Amniotic stem cell (primary cell): Measurements from ENCODE around the gene FBRSL1.

Experiments used
- DNase-seq: peaks from one replicate; lab custom pipeline; 2025; lab: John Stamatoyannopoulos, UW

FBRSL1 gene

GRCh38 chr12:132511516-132512196 lies 21.7 kb downstream of the FBRSL1 start:
- DNase-seq: no peak

- DNase-seq: no peak
These were observed 22.5 kb downstream of the FBRSL1 start for GRCh38 chr12:132512197-132513069.

DNA sequence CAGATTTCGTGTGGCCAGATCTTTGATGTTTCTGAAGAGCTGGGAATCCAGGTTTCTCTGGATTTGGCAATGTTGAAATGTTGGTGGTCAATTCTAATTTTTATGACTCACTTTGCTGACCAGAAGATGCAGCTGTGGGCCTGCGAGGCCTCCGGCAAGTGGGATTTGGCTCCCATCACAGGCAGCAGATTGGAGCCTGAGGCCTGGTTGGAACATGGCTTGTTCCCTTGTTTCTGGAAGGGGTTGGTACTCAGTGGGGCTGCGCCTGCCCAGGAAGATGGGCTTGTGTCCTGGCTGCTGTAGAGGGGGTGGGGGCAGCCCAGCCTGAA lies 23.1 kb downstream of the FBRSL1 start:
- DNase-seq: no peak

DNA sequence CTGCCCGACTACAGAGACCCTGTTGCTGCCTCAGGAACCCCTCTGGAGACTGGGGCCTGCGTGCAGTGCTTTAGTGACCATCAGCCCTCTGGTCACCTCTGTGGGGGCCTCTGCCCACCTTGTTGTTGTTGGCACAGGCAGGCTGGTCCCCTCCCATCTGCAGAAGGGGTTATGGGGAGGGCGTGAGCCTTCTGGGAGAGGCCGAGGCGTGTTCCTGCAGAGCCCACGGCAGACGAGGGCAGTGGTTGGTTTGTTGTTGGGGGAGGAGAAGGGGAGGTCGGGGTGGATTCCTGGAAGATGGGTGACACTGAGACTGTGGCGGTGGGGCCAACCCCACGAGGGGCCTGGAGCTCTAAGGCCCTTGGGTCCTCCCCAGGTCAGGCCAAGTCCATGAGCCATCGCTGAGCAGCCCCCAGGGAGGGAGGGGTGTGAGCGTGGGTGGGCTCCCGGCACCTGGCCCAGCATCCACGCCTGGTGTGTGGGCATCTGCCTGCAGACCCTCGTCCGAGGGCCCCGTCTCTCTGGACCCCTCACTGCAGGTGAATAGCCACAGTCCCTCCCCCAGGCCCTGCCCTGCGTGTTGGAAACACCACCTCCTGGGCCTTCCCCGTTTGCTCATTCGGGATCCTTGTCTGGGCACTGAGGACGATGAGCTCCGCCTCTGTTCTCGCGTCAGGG lies 23.6 kb downstream of the FBRSL1 start:
- DNase-seq: no peak

DNA sequence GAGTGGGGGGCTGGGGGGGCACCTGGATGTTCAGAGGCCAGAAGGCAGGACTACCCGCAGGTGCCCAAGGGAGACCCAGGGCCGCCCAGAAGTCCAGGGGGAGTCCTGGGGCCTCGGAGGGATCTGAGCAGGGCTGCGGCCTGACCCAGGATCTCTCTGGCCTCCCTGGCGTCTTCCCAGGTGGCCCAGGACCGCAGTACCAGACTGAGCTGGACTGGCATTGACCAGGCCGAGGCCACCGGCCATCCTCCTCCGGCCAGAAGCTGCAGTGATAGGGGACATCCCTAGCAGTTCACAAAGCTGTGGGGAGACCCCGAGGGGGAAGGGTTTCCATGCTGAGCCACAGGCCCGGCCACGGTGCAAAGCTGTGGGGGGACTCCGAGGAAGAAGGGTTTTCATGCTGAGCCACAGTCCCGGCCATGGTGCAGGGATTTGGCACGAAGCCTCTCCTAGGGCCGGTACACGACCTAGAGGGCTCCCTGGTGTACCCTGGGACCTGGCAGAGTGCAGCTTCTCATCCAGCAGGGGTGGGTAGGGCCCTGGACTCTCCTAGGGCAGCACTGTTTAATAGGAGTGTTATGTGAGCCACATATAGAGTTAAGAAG lies 24.4 kb downstream of the FBRSL1 start:
- no peak for DNase-seq

- DNase-seq: no peak
These were observed 24.9 kb downstream of the FBRSL1 start for GRCh38 chr12:132514838-132515237.

DNA sequence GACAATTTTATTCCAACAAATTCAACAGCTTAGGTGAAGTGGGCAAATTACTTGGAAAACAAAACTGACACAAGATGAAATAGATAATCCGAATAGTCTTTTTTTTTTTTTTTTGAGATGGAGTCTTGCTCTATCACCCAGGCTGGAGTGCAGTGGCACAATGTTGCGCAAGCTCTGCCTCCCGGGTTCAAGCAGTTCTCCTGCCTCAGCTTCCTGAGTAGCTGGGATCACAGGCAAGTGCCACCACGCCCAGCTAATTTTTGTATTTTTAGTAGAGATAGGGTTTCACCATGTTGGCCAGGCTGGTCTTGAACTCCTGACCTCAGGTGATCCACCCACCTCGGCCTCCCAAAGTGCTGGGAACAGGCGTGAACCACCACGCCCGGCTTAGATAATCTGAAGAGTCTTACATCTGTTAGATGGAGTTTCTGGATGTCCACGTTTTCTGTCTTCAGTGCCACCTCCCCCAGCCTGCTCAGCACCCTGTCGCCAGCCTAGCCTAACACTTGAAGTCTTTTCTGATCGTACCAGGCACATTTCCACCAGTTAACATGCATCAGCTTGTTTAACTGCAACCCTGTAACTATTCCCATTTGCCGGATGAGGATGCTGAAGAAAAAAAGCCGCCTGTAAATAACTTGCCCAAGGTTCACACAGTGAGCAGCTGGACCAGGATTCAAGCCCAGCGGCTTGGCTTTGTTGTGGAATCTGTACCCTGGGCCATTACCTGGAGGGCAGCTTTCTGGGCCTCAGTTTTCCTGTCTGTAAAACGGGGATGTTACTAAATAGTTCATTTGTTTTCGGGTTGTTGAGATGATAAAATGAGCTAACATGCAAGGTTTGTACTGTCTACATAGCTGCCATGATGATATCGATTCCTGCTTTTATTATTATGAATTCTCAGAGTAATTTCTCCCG lies 26.4 kb downstream of the FBRSL1 start:
- DNase-seq: no peak

DNA sequence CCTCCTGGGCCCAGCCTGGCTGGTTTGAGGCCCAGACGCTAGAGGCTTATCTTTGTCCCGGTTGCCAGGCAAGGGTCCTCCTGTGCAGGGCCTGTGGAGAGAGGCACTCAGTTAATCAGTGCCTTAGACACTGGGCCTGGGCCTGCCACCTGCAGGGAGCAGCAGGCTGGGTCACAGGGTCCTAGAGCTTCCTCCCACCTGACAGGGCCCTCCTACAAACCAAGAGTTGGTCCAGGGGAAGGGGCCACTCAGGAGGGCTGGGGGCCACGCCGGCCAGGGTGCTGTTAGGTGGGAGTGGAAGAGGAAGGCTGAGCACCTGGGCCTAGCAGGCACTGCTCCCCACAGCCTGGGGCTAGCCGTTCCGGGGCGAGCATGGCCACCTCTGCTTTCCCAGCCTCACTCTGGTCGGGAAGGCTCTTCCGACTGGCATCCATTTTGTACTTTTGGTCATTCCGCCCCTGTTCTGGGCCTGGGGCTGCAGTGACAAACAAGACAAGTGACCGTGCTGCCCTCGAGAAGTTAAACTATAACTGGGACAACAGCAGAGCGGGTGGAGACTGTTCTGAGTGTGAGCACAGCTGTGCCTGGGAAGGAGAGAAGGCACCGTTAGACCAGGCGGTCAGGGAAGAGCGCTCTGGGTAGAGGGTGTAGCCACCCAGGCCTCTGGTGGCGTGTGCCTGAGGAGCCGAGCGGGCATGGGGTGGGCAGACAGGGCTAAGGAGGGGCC lies 27.2 kb downstream of the FBRSL1 start:
- no peak for DNase-seq

- no peak for DNase-seq
These were observed 27.8 kb downstream of the FBRSL1 start for GRCh38 chr12:132517740-132518100.

- no peak for DNase-seq
These were observed 28.5 kb downstream of the FBRSL1 start for GRCh38 chr12:132518354-132518992.

DNA sequence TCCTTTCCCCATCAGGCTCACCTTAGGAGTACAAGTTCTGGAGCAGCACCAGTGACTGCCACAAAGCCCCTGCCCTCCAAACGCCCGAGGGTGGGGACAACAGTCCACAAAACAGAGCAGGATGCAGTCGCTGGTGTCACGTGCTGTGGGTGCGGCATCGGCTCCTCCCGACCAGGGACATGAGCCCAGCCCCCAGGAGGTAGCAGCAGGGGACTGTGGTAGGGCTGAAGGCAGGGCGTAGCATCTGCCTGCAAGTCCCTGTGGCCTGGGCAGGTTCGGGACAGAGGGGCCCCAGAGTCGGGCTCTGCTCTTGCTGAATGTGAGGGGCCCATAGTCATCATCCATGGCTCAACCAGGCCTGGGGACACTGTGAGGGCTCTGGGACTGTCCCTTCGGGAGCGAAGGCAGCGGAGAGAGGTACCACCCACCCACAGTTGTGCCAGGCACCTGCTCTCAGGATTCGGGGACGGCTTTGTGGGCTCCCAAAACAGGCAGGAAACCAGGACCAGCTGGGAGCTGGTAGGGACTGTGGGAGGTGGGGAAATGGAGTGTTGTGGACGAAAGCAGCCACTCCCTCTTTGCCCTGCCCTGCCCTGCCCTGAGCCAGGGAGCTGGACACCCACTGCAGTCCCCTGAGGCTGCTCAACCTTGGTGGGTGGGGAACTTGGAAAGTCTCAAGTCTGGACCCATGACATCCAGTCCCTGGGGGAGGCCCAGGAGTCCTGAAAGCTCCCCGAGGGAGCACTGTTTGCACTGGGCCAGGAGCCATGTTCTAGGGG lies 30.7 kb downstream of the FBRSL1 start:
- DNase-seq: no peak

DNA sequence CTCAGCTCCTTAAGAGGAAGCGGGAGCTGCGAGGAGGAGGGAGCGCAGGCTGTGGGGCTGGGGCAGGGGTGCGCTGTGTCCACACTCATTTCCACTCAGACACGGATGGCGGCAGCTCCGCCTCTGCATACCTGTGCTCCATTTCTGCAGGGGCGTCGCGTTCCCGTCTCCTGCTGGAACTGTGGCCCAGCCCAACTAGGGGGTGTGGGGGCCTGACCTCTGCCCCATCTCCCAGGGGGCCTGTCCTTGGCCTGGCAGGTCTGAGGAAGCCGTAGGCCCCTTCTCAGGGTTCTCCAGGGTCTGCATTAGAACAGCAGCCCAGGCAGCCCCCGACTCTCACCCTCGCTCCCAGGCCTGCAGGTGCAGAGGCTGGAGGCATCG lies 31.2 kb downstream of the FBRSL1 start:
- DNase-seq: no peak

- no peak for DNase-seq
These were observed 31.9 kb downstream of the FBRSL1 start for GRCh38 chr12:132521712-132522292.

DNA sequence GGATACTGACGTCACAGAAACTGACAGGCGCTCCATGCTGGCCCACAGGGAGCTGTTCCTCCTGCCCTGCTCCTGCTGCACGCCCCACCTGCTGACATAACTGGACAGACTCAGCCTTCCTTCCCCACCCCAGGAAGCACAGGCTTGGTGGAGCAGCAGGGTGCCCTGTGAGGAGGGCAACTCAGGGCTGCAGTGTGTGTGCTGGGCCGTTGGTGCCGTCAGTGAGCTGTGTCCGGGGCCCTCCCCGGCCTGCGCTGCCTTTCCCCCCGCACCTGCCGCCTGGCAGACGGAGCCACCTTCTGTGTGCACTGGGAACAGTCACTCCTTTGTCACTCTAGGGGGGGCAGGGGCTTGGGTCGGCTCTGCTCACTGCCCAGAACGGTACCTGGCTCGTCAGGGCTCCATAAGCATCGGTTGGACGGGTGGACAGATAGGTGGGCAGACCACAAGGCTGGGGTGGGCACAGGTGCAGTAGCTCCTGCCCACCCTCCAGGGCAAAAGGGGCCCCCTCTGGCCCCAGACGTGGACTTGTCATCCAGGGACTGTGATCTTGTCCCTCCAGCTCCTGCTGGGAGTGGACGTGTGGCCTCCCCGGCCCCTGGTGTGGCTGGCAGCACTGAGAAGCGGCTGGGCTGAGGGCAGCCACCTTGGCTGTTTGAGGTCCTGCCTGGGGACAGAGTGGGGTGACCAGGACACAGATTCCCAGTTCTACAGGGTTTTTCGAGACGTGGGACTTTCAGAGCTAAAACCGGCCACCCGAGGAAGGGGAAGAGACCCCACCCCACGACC lies 32.8 kb downstream of the FBRSL1 start:
- no peak for DNase-seq

- peak; percentile 12 for DNase-seq
These were observed 33.8 kb downstream of the FBRSL1 start for GRCh38 chr12:132523576-132524331.

- DNase-seq: no peak
These were observed 34.5 kb downstream of the FBRSL1 start for GRCh38 chr12:132524405-132524804.

DNA sequence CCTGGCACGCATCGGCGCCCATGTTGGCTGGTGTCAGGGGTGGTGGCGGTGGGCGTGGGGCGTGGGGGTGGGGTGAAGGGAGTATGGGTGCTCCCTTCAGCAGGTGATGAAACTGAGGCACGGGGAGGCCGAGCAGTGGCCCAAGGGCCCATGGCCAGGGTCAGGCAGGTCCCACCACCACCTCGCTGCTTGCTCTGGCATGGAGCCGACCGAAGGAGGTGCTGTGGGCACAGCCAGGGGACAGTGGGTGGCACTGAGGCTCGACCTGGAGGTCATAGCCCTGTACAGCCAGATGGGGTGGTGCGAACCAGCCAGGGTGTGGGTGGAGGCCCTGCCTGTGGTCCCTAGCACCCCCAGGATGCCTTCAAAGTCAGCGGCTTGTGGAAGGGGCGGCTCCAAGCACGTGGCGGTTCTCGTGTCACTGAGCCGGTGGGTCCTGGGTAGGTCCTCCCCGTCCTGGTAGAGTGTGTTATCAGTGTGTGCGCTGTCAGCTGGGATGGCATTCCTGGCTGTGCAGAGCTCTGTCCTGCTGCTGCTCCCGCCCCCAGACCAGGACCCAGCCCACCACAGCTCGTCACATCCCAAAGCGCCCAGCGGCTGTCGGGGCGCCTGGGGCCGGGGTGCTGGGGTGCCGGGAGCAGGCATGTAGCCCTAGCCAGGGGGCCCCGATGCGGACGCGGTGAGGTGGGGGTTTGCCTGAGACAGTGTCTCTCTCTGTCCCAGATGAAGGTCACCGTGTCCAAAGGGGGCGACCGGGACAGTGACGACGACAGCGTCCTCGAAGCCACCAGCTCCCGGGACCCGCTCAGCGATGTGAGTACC lies 35.3 kb downstream of the FBRSL1 start:
- no peak for DNase-seq
